Measurements from ENCODE around the gene MOK. TPM values are rescaled to one million over a fixed set of nuclear protein-coding genes. Genes with fewer than 3 reads are reported as not detected.

Gene MOK
- total RNA-seq, 6 experiments from 2014 or later, result 2.7 to 4.7 (median 3.8) TPM

- no peak overlapping the region for H3K27ac ChIP-seq
- H3K36me3 ChIP-seq, result peaks cover 0 to 4% (median 0%) of the 10 kb centered on the region in 4 donors
- DNase-seq, result no peak
- ATAC-seq, result no peak
- H3K9me3 ChIP-seq, result no peaks in the 10 kb centered on the region
- WGBS (ENCODE audit: insufficient coverage, low coverage, low lambda C conversion rate, missing lambda C conversion rate), result 87% methylated on average over 3 of the region's 10 CpGs
- no peaks in the 10 kb centered on the region for H3K27me3 ChIP-seq
- intact Hi-C loops (cut with DNase I), result no loop called here
- no peak overlapping the region for H3K4me3 ChIP-seq
- no peaks in the 10 kb centered on the region for H3K4me1 ChIP-seq
- TF ChIP-seq POLR2A (IDR thresholded peaks at IDR 0.05) (no peak), CTCF (IDR thresholded peaks at IDR 0.05) (no peak)
These were observed 92.1 kb downstream of the MOK start for GRCh38 chr14:102212845-102213244.

DNA sequence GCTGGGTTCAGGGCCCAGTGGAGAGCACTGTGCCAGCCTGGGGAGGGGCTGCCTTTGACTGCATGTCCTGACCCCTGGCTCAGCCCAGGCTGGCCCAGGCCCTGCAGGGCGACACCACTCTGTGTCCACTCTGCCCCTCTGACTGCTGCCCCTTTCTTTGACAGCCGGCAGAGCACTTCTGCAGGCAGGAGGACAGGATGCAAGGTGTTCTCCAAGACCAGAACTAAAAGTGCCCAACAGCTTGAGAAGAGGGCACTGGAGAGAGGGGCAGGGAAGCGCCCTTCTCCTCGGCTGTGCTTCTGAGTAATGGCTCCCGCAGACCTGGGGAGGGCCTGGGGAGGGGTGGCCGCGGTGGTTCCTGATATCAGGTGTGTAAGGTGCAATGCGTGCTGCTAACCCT, 92.6 kb downstream of the MOK start:
- H3K4me3 ChIP-seq, result no peak overlapping the region
- TF ChIP-seq CTCF (IDR thresholded peaks at IDR 0.05) (no peak), POLR2A (IDR thresholded peaks at IDR 0.05) (no peak)
- no peak overlapping the region for H3K27ac ChIP-seq
- intact Hi-C loops (cut with DNase I), result no loop called here
- DNase-seq, result no peak
- ATAC-seq, result no peak
- peaks cover 0 to 4% (median 0%) of the 10 kb centered on the region in 4 donors for H3K36me3 ChIP-seq
- H3K4me1 ChIP-seq, result no peaks in the 10 kb centered on the region
- no peaks in the 10 kb centered on the region for H3K27me3 ChIP-seq
- H3K9me3 ChIP-seq, result no peaks in the 10 kb centered on the region
- 93% methylated on average over 3 of the region's 8 CpGs for WGBS (ENCODE audit: insufficient coverage, low coverage, low lambda C conversion rate, missing lambda C conversion rate)

DNA sequence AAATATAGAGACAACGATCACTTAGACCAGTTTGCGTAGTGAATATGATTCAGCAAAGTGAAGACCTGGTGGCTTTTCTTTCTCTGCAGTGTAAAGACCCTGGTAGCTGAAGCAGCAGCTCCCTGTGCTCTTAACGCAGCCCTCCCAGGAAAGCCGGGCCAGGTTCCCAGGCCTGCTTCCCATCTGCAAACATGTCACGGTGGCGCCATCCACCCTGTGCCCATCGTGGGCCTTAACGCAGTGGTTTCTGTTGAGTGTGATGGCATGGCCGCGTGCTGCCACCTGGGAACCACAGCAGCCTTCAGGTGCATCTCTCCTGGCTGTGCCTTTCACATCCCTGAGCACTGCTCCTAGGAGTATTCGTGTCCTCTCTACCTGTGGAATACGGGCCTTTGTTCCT, 93.7 kb downstream of the MOK start:
- DNase-seq (no peak), ATAC-seq (no peak)
- no peaks in the 10 kb centered on the region for H3K9me3 ChIP-seq
- no peak overlapping the region for H3K27ac ChIP-seq
- WGBS (ENCODE audit: insufficient coverage, low coverage, low lambda C conversion rate, missing lambda C conversion rate), result 100% methylated on average over 5 of the region's 12 CpGs
- no peaks in the 10 kb centered on the region for H3K4me1 ChIP-seq
- no peaks in the 10 kb centered on the region for H3K27me3 ChIP-seq
- TF ChIP-seq POLR2A (IDR thresholded peaks at IDR 0.05) (no peak), CTCF (IDR thresholded peaks at IDR 0.05) (no peak)
- no peak overlapping the region for H3K4me3 ChIP-seq
- H3K36me3 ChIP-seq, result peaks cover 0 to 4% (median 0%) of the 10 kb centered on the region in 4 donors
- intact Hi-C loops (cut with DNase I), result no loop called here

GRCh38 chr14:102210421-102211042, 94.4 kb downstream of the MOK start:
- peaks cover 0 to 4% (median 0%) of the 10 kb centered on the region in 4 donors for H3K36me3 ChIP-seq

More at GRCh38 chr14:102210421-102211042, 94.4 kb downstream of the MOK start:
- H3K9me3 ChIP-seq, result no peaks in the 10 kb centered on the region
- no peak for ATAC-seq
- no peak overlapping the region for H3K4me3 ChIP-seq
- intact Hi-C loops (cut with DNase I), result no loop called here
- whole genome bisulfite sequencing (ENCODE audit: insufficient coverage, low coverage, low lambda C conversion rate, missing lambda C conversion rate), result 85% methylated on average over 16 of the region's 25 CpGs
- H3K4me1 ChIP-seq, result no peaks in the 10 kb centered on the region
- DNase-seq, result no peak
- TF ChIP-seq CTCF (IDR thresholded peaks at IDR 0.05), result no peak
- no peak for TF ChIP-seq POLR2A (IDR thresholded peaks at IDR 0.05)
- H3K27ac ChIP-seq, result no peak overlapping the region
- no peaks in the 10 kb centered on the region for H3K27me3 ChIP-seq
